Activated CD8-positive, alpha-beta memory T cell treated with anti-CD3 and anti-CD28 coated beads, Interleukin-2, amount 10 ng/mL, durations not matched to agents 7 days and 5 days (primary cell): ENCODE measurements around the gene ATP2A3. TPM values are rescaled to one million over a fixed set of nuclear protein-coding genes. Genes with fewer than 3 reads are reported as not detected.

ENCODE experiments used
- ATAC-seq: fragments of 150-1000 bp; cut with Tn5 transposase; one replicate; pipeline ENCODE4 v1.10.0; 2021; ENCODE audit warnings: moderate library complexity
- CTCF ChIA-PET: fragments of 350-600 bp; sonication (Branson Sonifier 250); formaldehyde crosslinking; loops from one replicate; lab custom pipeline; 2021; ENCODE audit warnings: antibody characterized with exemption; lab: Charles Lee
- DNase-seq: peaks from one replicate; pipeline ENCODE4 v3.0.0-alpha.2; 2020
- H3K27ac Mint-ChIP-seq: one replicate; pipeline ENCODE4 v1.8.0; 2021; ENCODE audit warnings: mild to moderate bottlenecking, mixed read lengths
- H3K27me3 Mint-ChIP-seq: one replicate; pipeline ENCODE4 v1.8.0; 2021; ENCODE audit warnings: mixed read lengths
- H3K36me3 Mint-ChIP-seq: one replicate; pipeline ENCODE4 v1.8.0; 2021; ENCODE audit warnings: mild to moderate bottlenecking, mixed read lengths
- H3K4me1 Mint-ChIP-seq: one replicate; pipeline ENCODE4 v1.8.0; 2021; ENCODE audit warnings: mixed read lengths
- H3K4me3 Mint-ChIP-seq: one replicate; pipeline ENCODE4 v1.8.0; 2021; ENCODE audit warnings: mild to moderate bottlenecking, moderate library complexity, mixed read lengths
- H3K9me3 Mint-ChIP-seq: one replicate; pipeline ENCODE4 v1.8.0; 2022; ENCODE audit warnings: low read depth, mixed read lengths
- total RNA-seq, 2 experiments: library from RNA; stranded (reverse); gene quantifications; one replicate each; pipeline ENCODE4 v1.2.3, GENCODE V29; 2021

The ATP2A3 gene
- total RNA-seq, 2 experiments from 2014 or later = 264 to 377 TPM

GRCh38 chr17:3882276-3882675 lies 82.0 kb downstream of the ATP2A3 start:
- no peak overlapping the region for H3K27ac Mint-ChIP-seq
- ATAC-seq = no peak
- CTCF ChIA-PET = interaction anchor here (1.4 kb wide), 1 partner anchor 145 kb away, joined by 3 read pairs; no protein-coding TSS in a partner anchor
- no peaks in the 10 kb centered on the region for H3K36me3 Mint-ChIP-seq
- H3K27me3 Mint-ChIP-seq = no peaks in the 10 kb centered on the region
- H3K4me3 Mint-ChIP-seq = no peak overlapping the region
- no peaks in the 10 kb centered on the region for H3K9me3 Mint-ChIP-seq
- DNase-seq = no peak
- H3K4me1 Mint-ChIP-seq = peaks cover 13% of the 10 kb centered on the region

DNA sequence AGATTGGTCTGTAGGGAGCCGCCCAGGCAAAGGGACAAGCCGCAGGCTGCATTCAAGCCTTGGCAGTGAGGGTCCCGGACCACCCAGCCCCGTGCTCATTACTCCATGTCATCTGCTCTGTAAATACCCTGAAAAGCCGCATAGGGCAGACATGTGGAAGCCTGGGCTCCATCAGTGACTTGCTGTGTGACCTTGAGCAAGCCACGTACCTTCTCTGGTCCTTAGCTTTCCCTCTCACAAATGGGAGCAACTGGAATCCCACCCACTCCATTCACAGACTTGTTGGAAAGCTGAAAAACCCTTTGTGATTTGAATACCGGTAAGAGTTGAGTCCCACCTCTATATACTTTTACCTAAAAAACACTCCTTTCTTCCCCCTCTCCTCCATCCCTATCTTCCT lies 83.3 kb downstream of the ATP2A3 start:
- DNase-seq (no peak), ATAC-seq (no peak)
- no peak overlapping the region for H3K4me3 Mint-ChIP-seq
- H3K27ac Mint-ChIP-seq = no peak overlapping the region
- CTCF ChIA-PET = interaction anchor here (1.4 to 2.4 kb wide), 4 partner anchors 17 to 143 kb away, joined by 3 to 13 read pairs (median 9); partner anchors contain the start of gene NCBP3
- no peaks in the 10 kb centered on the region for H3K9me3 Mint-ChIP-seq
- H3K27me3 Mint-ChIP-seq = no peaks in the 10 kb centered on the region
- no peaks in the 10 kb centered on the region for H3K4me1 Mint-ChIP-seq
- no peaks in the 10 kb centered on the region for H3K36me3 Mint-ChIP-seq

GRCh38 chr17:3879591-3880417 lies 84.4 kb downstream of the ATP2A3 start:
- Mint-ChIP-seq H3K4me1 (no peaks in the 10 kb centered on the region), H3K27me3 (no peaks in the 10 kb centered on the region), H3K36me3 (no peaks in the 10 kb centered on the region), H3K4me3 (no peak overlapping the region), H3K9me3 (no peaks in the 10 kb centered on the region), H3K27ac (no peak overlapping the region)
- ATAC-seq (no peak), DNase-seq (no peak)
- CTCF ChIA-PET = interaction anchor here (1.1 to 2.4 kb wide), 4 partner anchors 8 to 34 kb away, joined by 3 to 13 read pairs (median 9); partner anchors contain the start of gene NCBP3

DNA sequence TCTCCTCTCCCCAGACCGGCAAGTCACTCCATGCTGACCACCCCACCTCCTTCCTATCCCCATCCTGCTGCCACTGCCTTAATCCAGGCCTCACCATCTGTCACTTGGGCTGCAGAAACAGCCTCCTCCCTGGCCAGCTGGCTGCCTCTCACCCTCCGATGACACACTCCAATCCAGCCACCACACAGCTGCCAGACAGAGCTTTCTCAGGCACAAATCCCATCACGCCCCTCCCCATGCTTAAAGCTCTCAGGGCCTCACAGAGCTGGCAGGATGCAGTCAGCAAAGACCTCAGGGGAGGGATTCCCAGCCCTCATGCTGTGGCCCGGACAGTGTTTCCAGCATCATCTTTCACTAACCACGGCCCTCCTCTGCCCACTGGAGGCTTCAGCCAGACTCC lies 85.1 kb downstream of the ATP2A3 start:
- no peaks in the 10 kb centered on the region for H3K4me1 Mint-ChIP-seq
- H3K27me3 Mint-ChIP-seq = no peaks in the 10 kb centered on the region
- H3K9me3 Mint-ChIP-seq = no peaks in the 10 kb centered on the region
- no peak for DNase-seq
- H3K27ac Mint-ChIP-seq = no peak overlapping the region
- CTCF ChIA-PET = interaction anchor here (1.1 to 2.4 kb wide), 3 partner anchors 15 to 35 kb away, joined by 3 to 13 read pairs (median 8); partner anchors contain the start of gene NCBP3
- ATAC-seq = no peak
- H3K4me3 Mint-ChIP-seq = no peak overlapping the region
- H3K36me3 Mint-ChIP-seq = no peaks in the 10 kb centered on the region

DNA sequence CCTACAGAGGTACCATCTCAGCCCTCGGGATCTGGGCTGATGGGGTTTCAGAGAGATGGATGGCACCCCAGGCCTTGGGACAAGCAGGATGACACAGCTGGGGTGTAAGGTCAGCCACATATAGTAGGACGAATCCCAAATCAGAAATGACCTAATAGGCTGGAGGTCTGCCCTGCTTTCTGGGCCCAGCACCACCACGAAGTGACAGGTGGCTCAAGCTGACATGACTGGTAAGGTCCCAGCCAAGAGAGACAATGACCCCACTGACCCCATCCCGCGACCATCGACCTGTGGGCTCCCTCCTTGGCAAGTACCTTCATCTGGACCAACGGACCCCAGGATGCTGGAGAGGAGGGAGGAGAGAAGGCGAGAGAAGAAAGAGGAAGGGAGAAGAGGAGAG lies 87.0 kb downstream of the ATP2A3 start:
- ATAC-seq = no peak
- no peak overlapping the region for H3K4me3 Mint-ChIP-seq
- no peaks in the 10 kb centered on the region for H3K27me3 Mint-ChIP-seq
- H3K9me3 Mint-ChIP-seq = no peaks in the 10 kb centered on the region
- H3K36me3 Mint-ChIP-seq = no peaks in the 10 kb centered on the region
- H3K27ac Mint-ChIP-seq = no peak overlapping the region
- no peaks in the 10 kb centered on the region for H3K4me1 Mint-ChIP-seq
- CTCF ChIA-PET = interaction anchor here (0.6 to 1.5 kb wide), 2 partner anchors 14 to 131 kb away, joined by 3 to 5 read pairs; no protein-coding TSS in a partner anchor
- no peak for DNase-seq

DNA sequence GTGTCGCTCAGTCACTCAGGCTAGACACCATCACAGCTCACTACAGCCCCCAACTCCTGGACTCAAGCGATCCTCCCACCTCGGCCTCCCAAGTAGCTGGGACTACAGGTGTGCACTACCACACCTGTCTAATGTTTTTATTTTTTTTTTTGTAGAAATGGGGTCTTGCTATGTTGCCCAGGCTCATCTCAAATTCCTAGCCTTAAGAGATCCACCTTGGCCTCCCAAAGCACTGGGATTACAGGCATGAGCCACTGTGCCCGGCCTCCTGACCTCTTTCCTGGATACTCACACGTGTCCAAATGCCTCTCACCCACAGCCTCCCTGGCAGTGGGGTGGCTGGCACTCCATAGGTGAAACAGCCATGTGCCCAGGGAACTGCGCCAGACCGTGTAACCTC lies 88.9 kb downstream of the ATP2A3 start:
- DNase-seq = no peak
- CTCF ChIA-PET = no interaction called here
- H3K27ac Mint-ChIP-seq = no peak overlapping the region
- H3K27me3 Mint-ChIP-seq = no peaks in the 10 kb centered on the region
- H3K4me1 Mint-ChIP-seq = peaks cover 6% of the 10 kb centered on the region
- ATAC-seq = no peak
- no peaks in the 10 kb centered on the region for H3K36me3 Mint-ChIP-seq
- no peaks in the 10 kb centered on the region for H3K9me3 Mint-ChIP-seq
- no peak overlapping the region for H3K4me3 Mint-ChIP-seq

Other genes with a start within 250 kb of the ATP2A3 start
- gene HASPIN, start 240.5 kb downstream of the ATP2A3 start, total RNA-seq = 10 to 100 TPM; 30.4 to 31.2 TPM
- gene ITGAE, start 163.2 kb downstream of the ATP2A3 start, total RNA-seq = 10 to 100 TPM; 54.4 to 70.9 TPM
- 10 to 100 TPM; 46.3 to 48.7 TPM for gene NCBP3, start 118.2 kb downstream of the ATP2A3 start, total RNA-seq
- 1 to 10 TPM; 1.8 TPM for gene CAMKK1, start 71.4 kb downstream of the ATP2A3 start, total RNA-seq
- gene P2RX1, start 48.0 kb downstream of the ATP2A3 start, total RNA-seq = under 1 TPM; 0.58 to 0.61 TPM
- gene ZZEF1, start 178.6 kb upstream of the ATP2A3 start, total RNA-seq = 10 to 100 TPM; 49.6 to 61.9 TPM
- 1 to 10 TPM; 7.2 to 8.6 TPM for gene CYB5D2, start 178.8 kb upstream of the ATP2A3 start, total RNA-seq